Measurements from ENCODE around the gene ZNF276. TPM values are rescaled to one million over a fixed set of nuclear protein-coding genes. Genes with fewer than 3 reads are reported as not detected.
"Not testable (repeated sequence)": the region's sequence is repeated elsewhere in the genome, so short reads cannot be mapped to it uniquely, and the experiment has no call there.

The ZNF276 gene
- total and polyA plus RNA-seq, 8 donors: 7.9 to 49.3 (median 11.2) TPM

- no peak for TF ChIP-seq CTCF (IDR thresholded peaks at IDR 0.05)
- Histone ChIP-seq H3K9me3 (no peaks in the 10 kb centered on the region), H3K4me1 (peaks cover 0 to 9% (median 7%) of the 10 kb centered on the region in 3 donors), H3K27ac (no peak overlapping the region), H3K4me3 (no peak overlapping the region), H3K27me3 (no peaks in the 10 kb centered on the region), H3K36me3 (peaks cover 0 to 29% (median 22%) of the 10 kb centered on the region in 3 donors)
- FAIRE-seq (no peak), DNase-seq (peak in 3 of 6 donors; percentile 23 to 76 (median 41)), ATAC-seq (no peak)
- intact Hi-C loops (cut with DNase I): no loop called here
- 79 to 80% methylated on average over 18 of the region's 18 CpGs for WGBS, 2 donors
Measured at GRCh38 chr16:89696670-89697128, 24.6 kb upstream of the ZNF276 start.

- FAIRE-seq: no peak
- no peaks in the 10 kb centered on the region for H3K9me3 ChIP-seq
- intact Hi-C loops (cut with DNase I): no loop called here
- ATAC-seq: no peak
- peaks cover 0 to 24% (median 18%) of the 10 kb centered on the region in 3 donors for H3K36me3 ChIP-seq
- H3K27ac ChIP-seq: no peak overlapping the region
- H3K4me3 ChIP-seq: no peak overlapping the region
- no peaks in the 10 kb centered on the region for H3K27me3 ChIP-seq
- peaks cover 0 to 9% (median 7%) of the 10 kb centered on the region in 3 donors for H3K4me1 ChIP-seq
- no peak for TF ChIP-seq CTCF (IDR thresholded peaks at IDR 0.05)
- WGBS, 2 donors: 91% methylated on average over 19 of the region's 19 CpGs
- DNase-seq: peak in 4 of 6 donors; percentile 43 to 90 (median 74)
Measured at GRCh38 chr16:89697161-89697615, 24.1 kb upstream of the ZNF276 start.

- H3K27ac ChIP-seq: no peak overlapping the region
- peaks cover 0 to 9% (median 7%) of the 10 kb centered on the region in 3 donors for H3K4me1 ChIP-seq
- intact Hi-C loops (cut with DNase I): no loop called here
- no peak for FAIRE-seq
- DNase-seq: peak in 2 of 6 donors; percentile 55 to 84
- H3K4me3 ChIP-seq: no peak overlapping the region
- 89 to 90% methylated on average over 31 to 32 of the region's 32 CpGs for WGBS, 2 donors
- no peak for ATAC-seq
- TF ChIP-seq CTCF (IDR thresholded peaks at IDR 0.05): no peak
- H3K9me3 ChIP-seq: no peaks in the 10 kb centered on the region
- no peaks in the 10 kb centered on the region for H3K27me3 ChIP-seq
- H3K36me3 ChIP-seq: peaks cover 0 to 18% (median 18%) of the 10 kb centered on the region in 3 donors
Measured at GRCh38 chr16:89697616-89698331, 23.6 kb upstream of the ZNF276 start.

GRCh38 chr16:89698717-89699116, 22.6 kb upstream of the ZNF276 start:
- peak in 1 of 6 donors; percentile 9 for DNase-seq
- H3K4me1 ChIP-seq; FAIRE-seq; H3K9me3 ChIP-seq; H3K27me3 ChIP-seq; H3K36me3 ChIP-seq; intact Hi-C loops (cut with DNase I); H3K27ac ChIP-seq; H3K4me3 ChIP-seq; ATAC-seq: not testable (repeated sequence)
- WGBS, 2 donors: 96 to 97% methylated on average over 14 of the region's 14 CpGs

GRCh38 chr16:89699629-89700099, 21.7 kb upstream of the ZNF276 start:
- H3K9me3 ChIP-seq; H3K36me3 ChIP-seq; FAIRE-seq; ATAC-seq; H3K4me1 ChIP-seq; H3K4me3 ChIP-seq; intact Hi-C loops (cut with DNase I); H3K27me3 ChIP-seq; DNase-seq: not testable (repeated sequence)
- 52 to 56% methylated on average over 18 of the region's 18 CpGs for WGBS, 2 donors
- H3K27ac ChIP-seq: peak overlapping the region; percentile 67 to 97 (median 92)
